HG03066 (cell line): ENCODE results near the gene DLGAP1.

Source experiments
- ATAC-seq: cut with Tn5 transposase; IDR thresholded peaks from one replicate; pipeline ENCODE4 v1.9.1; 2021; ENCODE audit warnings: low read depth; ENCODE audit not compliant: unreplicated experiment

The DLGAP1 gene

GRCh38 chr18:4246374-4246773 lies 208.7 kb downstream of the DLGAP1 start:
- no peak for ATAC-seq

GRCh38 chr18:4245456-4245855 lies 209.7 kb downstream of the DLGAP1 start:
- no peak for ATAC-seq

GRCh38 chr18:4242431-4243161 lies 212.5 kb downstream of the DLGAP1 start:
- no peak for ATAC-seq

GRCh38 chr18:4241090-4241617 lies 214.0 kb downstream of the DLGAP1 start:
- ATAC-seq, result no peak

- ATAC-seq, result no peak
Measured at GRCh38 chr18:4238966-4239365, 216.1 kb downstream of the DLGAP1 start.

- no peak for ATAC-seq
Measured at GRCh38 chr18:4237664-4238041, 217.5 kb downstream of the DLGAP1 start.

GRCh38 chr18:4236940-4237663 lies 218.0 kb downstream of the DLGAP1 start:
- no peak for ATAC-seq

- no peak for ATAC-seq
Measured at GRCh38 chr18:4233468-4233867, 221.6 kb downstream of the DLGAP1 start.

GRCh38 chr18:4232656-4233055 lies 222.5 kb downstream of the DLGAP1 start:
- no peak for ATAC-seq

- no peak for ATAC-seq
Measured at GRCh38 chr18:4231260-4231659, 223.8 kb downstream of the DLGAP1 start.

GRCh38 chr18:4230450-4231168 lies 224.5 kb downstream of the DLGAP1 start:
- ATAC-seq, result no peak

- no peak for ATAC-seq
Measured at GRCh38 chr18:4224031-4224704, 230.9 kb downstream of the DLGAP1 start.

- ATAC-seq, result no peak
Measured at GRCh38 chr18:4211111-4211837, 243.8 kb downstream of the DLGAP1 start.

- ATAC-seq, result no peak
Measured at GRCh38 chr18:4208366-4208765, 246.7 kb downstream of the DLGAP1 start.

- no peak for ATAC-seq
Measured at GRCh38 chr18:4207383-4207985, 247.6 kb downstream of the DLGAP1 start.

GRCh38 chr18:4204438-4204720 lies 250.7 kb downstream of the DLGAP1 start:
- ATAC-seq, result no peak

GRCh38 chr18:4203568-4204437 lies 251.3 kb downstream of the DLGAP1 start:
- no peak for ATAC-seq

- no peak for ATAC-seq
Measured at GRCh38 chr18:4200399-4200798, 254.7 kb downstream of the DLGAP1 start.

GRCh38 chr18:4198956-4199355 lies 256.2 kb downstream of the DLGAP1 start:
- no peak for ATAC-seq
